Ascending aorta (tissue), 2 donors: ENCODE results near the gene VILL. TPM values are rescaled to one million over a fixed set of nuclear protein-coding genes. Genes with fewer than 3 reads are reported as not detected.
"Not testable (repeated sequence)": the region's sequence is repeated elsewhere in the genome, so short reads cannot be mapped to it uniquely, and the experiment has no call there.

Source experiments
- DNase-seq, 2 donors: peaks; one replicate each; pipeline ENCODE4 v3.0.0-alpha.2; 2019; ENCODE audit warnings: low spot score in 2 of 2
- H3K27ac ChIP-seq, 2 donors: fragments of 200-600 bp; sonication (generic); one replicate each; pipeline ENCODE4 v1.5.1; 2016 to 2017; ENCODE audit warnings: mild to moderate bottlenecking in 1 of 2
- H3K27me3 ChIP-seq: fragments of 200-600 bp; sonication (generic); one replicate; pipeline ENCODE4 v1.5.1; 2017
- H3K36me3 ChIP-seq, 2 donors: fragments of 200-600 bp; sonication (generic); one replicate each; pipeline ENCODE4 v1.5.1; 2016
- H3K4me1 ChIP-seq, 2 donors: fragments of 200-600 bp; sonication (generic); one replicate each; pipeline ENCODE4 v1.5.1; 2016 to 2017; ENCODE audit warnings: mild to moderate bottlenecking in 1 of 2
- H3K4me3 ChIP-seq, 2 donors: fragments of 200-600 bp; sonication (generic); one replicate each; pipeline ENCODE4 v1.5.1; 2016 to 2017; ENCODE audit warnings: mild to moderate bottlenecking in 1 of 2
- H3K9me3 ChIP-seq, 2 donors: fragments of 200-600 bp; sonication (generic); one replicate each; pipeline ENCODE4 v1.5.1; 2016
- CTCF ChIP-seq, 3 experiments: fragments of 200-600 bp in 2 of 3; fragments of 450-650 bp in 1 of 3; sonication (generic) in 2 of 3; IDR thresholded peaks; one replicate each; pipeline ENCODE4 v1.5.1; 2016 to 2019; ENCODE audit warnings: antibody characterized with exemption in 3 of 3, mild to moderate bottlenecking in 1 of 3, moderate library complexity in 1 of 3
- intact Hi-C: fragments of 100-400 bp; cut with DNase I; formaldehyde crosslinking; loops from one replicate; pipeline ENCODE4 v1.15.1; 2023
- total RNA-seq: library from RNA; depleted of rRNA; stranded (reverse); fragments of >200 nt; gene quantifications from one replicate; pipeline ENCODE4 v1.1.0, GENCODE V29; 2016

Gene VILL
- total RNA-seq, 1 donor from 2014 or later: 6.3 TPM

- intact Hi-C loops: loop anchor here (2.0 kb wide), 1 partner anchor 135 kb away; the partner anchor contains the start of gene OXSR1
- Histone ChIP-seq H3K27ac (peak within 1 kb of the TSS; percentile 91 to 97), H3K4me1 (peaks cover 25 to 36% of the 10 kb centered on the region in 2 donors), H3K27me3 (no peaks in the 10 kb centered on the region), H3K9me3 (no peaks in the 10 kb centered on the region), H3K36me3 (no peaks in the 10 kb centered on the region), H3K4me3 (peak within 1 kb of the TSS; percentile 73 to 88)
- peak; percentile 67 to 95 for DNase-seq
- no peak for TF ChIP-seq CTCF (IDR thresholded peaks at IDR 0.05)
Measured at GRCh38 chr3:38029400-38030125, 39.0 kb downstream of the VILL start, which contains the start of gene PLCD1. Gene PLCD1, minus strand, starts transcription at chr3:38029642. Its CDS starts 103 bp downstream, at chr3:38029539.

DNA sequence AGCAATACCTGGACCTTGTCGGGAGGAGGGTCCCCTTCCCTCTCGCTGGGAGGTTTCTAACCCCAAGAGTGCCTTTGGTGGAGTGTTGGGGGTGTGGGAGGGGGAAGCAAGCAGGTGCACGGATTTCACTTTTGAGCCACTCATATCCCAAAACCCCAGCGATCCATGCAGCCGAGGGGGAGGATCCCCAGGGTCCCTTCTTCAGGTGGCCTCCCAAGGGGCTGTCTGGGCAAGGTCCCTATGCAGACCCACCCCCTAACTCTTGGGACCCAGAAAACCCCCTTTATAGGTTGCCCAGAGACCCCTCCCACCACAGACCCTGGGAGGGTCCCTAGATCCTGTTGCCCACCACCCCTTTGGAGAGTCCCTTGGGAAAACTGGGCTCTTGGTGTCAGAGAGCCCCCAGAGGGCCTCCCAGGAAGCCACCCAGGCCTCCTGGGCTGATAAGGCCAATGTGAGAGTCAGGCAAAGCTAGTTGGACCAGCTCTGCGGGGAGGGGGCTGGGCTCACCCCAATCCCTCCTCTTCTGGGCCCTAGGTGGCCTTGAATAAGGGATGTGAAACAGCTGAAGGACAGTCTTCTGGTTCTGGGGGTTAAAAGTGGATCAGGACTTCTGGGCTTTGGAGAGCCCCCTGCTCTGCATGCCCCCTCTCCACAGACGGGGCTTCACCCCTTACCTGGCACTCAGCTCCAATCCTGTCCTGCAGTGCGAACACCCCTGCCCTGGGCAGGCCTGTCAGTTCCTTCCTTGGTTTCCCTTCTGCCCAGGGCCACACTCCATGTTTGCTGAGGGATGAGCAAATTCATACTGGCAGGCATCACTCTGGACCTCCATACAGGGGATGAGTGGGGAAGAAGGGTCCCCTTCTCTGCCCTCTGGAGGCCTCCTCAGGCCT, 39.8 kb downstream of the VILL start:
- H3K27me3 ChIP-seq: no peaks in the 10 kb centered on the region
- DNase-seq: peak in 1 of 2 donors; percentile 66
- H3K4me3 ChIP-seq: peak overlapping the region; percentile 73 to 88
- peaks cover 25 to 34% of the 10 kb centered on the region in 2 donors for H3K4me1 ChIP-seq
- H3K27ac ChIP-seq: peak overlapping the region; percentile 91 to 97
- H3K36me3 ChIP-seq: no peaks in the 10 kb centered on the region
- intact Hi-C loops: no loop called here
- H3K9me3 ChIP-seq: no peaks in the 10 kb centered on the region
- TF ChIP-seq CTCF (IDR thresholded peaks at IDR 0.05): no peak

GRCh38 chr3:38031022-38031994, 40.7 kb downstream of the VILL start:
- intact Hi-C loops: no loop called here

DNA sequence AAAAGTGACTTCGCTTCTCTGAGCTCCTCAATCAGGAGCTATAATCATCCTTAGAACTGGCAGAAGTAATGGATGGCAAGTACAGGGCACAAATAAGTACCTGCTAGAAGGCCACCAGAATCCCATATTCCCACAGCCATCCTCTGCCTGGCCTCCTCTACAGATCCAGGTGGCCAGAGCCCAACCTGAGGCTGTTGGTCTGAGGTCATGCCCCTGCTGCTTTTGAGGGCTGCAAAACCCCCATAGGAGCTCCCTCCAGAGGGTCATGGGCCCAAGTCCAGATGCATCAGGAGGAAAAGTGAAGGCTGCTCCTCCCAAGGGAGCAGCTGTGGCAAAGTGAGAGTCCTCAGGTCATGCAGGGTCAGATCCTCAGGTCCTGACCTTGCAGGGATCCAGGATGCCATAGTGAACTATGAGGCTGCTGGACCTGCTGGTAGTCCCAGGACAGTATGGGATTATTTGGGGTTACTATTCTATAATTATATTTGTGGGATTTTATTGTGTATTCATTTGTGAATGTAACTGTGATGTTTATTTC, 41.8 kb downstream of the VILL start:
- Histone ChIP-seq H3K4me1 (peaks cover 19 to 21% of the 10 kb centered on the region in 2 donors), H3K36me3 (no peaks in the 10 kb centered on the region), H3K4me3 (no peak overlapping the region), H3K9me3 (no peaks in the 10 kb centered on the region), H3K27ac (peak overlapping the region; percentile 91 to 97), H3K27me3 (no peaks in the 10 kb centered on the region)
- no peak for TF ChIP-seq CTCF (IDR thresholded peaks at IDR 0.05)
- no peak for DNase-seq
- intact Hi-C loops: no loop called here

More at GRCh38 chr3:38031022-38031994, 40.7 kb downstream of the VILL start:
- no peaks in the 10 kb centered on the region for H3K36me3 ChIP-seq
- peaks cover 19 to 27% of the 10 kb centered on the region in 2 donors for H3K4me1 ChIP-seq
- peak overlapping the region; percentile 91 to 97 for H3K27ac ChIP-seq
- H3K4me3 ChIP-seq: peak overlapping the region in 1 of 2 donors; percentile 88
- H3K27me3 ChIP-seq: no peaks in the 10 kb centered on the region
- no peaks in the 10 kb centered on the region for H3K9me3 ChIP-seq
- DNase-seq: peak; percentile 84 to 90
- no peak for TF ChIP-seq CTCF (IDR thresholded peaks at IDR 0.05)

DNA sequence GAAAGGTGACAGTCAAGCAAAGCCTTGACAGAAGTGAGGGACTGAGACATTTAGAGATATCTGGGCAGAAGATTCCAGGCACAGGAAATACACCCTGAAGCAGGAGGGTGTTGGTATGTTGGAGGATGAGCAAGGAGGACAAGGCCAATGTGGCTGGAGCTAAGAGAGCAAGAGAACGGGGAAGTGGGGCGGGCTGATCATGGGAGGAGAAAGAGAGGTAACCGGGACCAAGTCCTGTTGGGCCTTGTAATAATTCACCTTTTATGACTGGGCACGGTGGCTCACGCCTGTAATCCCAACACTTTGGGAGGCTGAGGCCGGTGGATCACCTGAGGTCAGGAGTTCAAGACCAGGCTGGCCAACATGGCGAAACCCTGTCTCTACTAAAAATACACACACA, 43.0 kb downstream of the VILL start:
- H3K27ac ChIP-seq, H3K9me3 ChIP-seq, intact Hi-C loops, H3K36me3 ChIP-seq, H3K27me3 ChIP-seq, H3K4me3 ChIP-seq, DNase-seq: not testable (repeated sequence)
- H3K4me1 ChIP-seq: peaks cover 19 to 21% of the 10 kb centered on the region in 2 donors

GRCh38 chr3:38034335-38034734, 43.7 kb downstream of the VILL start:
- H3K27me3 ChIP-seq, H3K9me3 ChIP-seq, H3K27ac ChIP-seq, DNase-seq, intact Hi-C loops, H3K4me3 ChIP-seq, H3K36me3 ChIP-seq: not testable (repeated sequence)
- H3K4me1 ChIP-seq: peaks cover 19 to 25% of the 10 kb centered on the region in 2 donors
